Hepatic stellate cell (primary cell): ENCODE results near the gene TNFAIP6.

Experiments used
- DNase-seq: peaks from one replicate; pipeline ENCODE4 v3.0.0; 2011; ENCODE audit warnings: low spot score

TNFAIP6 gene

DNA sequence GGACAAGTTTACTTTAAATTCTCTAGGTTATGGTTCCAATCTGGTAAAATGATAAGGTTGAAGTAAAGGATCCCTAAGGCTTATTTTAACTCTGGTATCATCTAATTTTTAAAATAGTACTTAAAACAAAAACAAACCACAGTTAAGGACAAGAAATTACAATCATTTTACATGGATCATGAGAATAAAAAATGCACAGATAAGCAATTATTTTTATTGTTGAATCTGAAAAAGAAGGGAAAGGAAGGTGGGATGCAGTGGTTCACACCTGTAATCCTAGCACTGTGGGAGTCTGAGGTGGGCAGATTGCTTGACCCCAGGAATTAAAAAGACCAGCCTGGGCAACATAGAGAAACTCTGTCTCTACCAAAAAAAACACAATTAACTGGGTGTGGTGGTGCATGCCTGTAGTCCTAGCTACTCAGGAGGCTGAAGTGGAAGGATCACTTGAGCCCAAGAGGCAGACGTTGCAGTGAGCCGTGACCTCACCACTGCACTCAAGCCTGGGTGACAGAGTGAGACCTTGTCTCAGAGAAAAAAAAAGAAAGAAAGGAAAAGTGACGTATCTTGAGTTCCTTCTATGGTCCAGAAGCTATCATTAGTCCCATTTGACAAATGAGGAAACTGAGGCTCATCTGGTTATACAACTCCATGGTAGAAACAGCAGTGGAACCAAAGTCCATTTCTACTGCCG is 2.5 kb downstream of the TNFAIP6 start:
- no peak for DNase-seq

DNA sequence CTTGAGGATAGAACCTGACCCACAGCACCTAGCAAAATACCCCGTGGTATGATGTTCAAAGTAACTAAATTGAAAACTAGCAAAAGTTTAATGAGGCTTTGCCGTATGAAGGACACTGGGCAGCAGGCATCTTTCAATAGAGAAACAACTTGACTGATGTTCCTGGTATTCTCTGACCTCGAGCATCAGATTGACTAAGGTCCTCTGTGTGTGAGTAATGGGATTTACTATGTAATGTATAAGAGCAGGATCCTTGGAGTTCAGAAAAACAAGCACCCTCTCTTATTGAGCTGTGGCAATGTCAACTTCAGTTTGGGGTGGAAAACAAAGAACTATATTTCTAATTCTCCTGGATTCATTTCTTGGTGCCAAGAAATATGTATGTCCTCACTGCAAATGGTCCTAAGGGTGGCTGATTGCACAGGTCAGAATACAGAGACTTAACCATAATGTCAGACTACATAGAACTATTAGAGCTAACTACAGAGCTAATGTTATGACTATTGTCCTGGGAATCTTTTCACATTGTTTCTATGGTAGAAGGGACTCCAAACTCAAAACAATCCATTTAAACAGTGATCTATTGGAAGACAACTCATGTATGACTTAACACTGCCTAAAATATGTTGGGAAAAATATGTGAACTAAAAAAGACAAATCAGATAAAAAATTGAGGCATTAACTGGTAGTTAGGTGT is 4.4 kb downstream of the TNFAIP6 start:
- DNase-seq, result peak; percentile 46

DNA sequence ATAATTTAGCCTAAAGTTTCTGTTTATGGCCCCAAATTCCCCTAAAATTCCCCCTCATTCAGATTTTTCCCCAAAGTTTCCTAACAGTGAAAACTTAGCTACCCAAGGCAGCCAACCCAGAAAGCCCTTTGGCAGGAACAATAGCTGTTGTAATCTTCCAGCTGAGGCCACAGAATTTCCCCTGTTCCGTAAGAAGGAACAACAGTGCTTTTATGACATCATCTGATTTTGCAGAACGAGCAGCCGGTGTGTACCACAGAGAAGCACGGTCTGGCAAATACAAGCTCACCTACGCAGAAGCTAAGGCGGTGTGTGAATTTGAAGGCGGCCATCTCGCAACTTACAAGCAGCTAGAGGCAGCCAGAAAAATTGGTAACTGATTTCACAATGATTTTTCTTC is 6.3 kb downstream of the TNFAIP6 start:
- no peak for DNase-seq

DNA sequence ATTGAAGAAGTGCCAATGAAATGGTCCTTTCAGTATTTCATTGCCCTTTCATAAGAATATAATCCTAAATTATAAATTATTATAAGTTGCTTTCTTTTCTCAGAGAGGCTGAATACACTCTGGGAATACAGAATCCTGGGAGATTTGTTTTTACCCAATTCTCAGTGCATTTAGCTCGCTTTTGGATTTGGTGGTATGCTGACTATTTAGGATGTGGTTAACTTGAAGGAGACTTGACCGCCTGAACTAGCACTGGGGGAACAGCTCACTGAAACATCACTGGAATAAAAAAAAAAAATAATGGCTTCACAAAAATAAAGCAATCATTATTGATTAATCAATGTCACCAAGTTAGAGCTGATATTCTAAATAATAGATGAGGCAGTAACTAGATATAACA is 10.2 kb downstream of the TNFAIP6 start:
- DNase-seq, result peak; percentile 74

DNA sequence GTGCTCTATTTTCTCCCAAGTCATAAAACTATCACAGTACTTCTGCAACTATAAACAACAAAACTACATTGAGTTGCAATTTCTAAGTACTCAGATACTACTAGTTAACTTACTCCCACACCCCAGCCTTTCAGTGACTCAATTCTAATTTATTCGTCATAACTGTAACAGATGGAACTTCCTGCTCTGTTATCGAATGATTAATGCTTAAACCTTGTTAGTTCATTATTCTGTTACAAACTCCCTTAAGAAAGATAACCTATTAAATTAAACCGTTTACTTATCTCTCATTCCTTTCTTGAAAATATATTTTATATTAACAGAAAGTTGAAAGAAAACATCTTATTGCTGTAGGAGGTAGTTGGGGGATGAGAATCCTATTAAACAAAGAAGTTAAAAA is 17.0 kb downstream of the TNFAIP6 start:
- peak; percentile 57 for DNase-seq

DNA sequence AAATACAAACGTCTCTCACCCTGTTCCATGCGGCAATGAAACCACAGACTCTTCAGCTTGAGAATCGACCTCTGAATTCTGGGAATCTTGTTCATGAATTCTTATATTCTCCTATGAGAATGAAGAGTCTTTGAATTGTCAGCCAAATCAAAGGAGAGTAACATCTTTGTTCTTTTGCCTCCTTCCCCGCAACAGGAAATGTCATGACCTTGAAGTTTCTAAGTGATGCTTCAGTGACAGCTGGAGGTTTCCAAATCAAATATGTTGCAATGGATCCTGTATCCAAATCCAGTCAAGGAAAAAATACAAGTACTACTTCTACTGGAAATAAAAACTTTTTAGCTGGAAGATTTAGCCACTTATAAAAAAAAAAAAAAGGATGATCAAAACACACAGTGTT is 21.8 kb downstream of the TNFAIP6 start:
- DNase-seq, result no peak

DNA sequence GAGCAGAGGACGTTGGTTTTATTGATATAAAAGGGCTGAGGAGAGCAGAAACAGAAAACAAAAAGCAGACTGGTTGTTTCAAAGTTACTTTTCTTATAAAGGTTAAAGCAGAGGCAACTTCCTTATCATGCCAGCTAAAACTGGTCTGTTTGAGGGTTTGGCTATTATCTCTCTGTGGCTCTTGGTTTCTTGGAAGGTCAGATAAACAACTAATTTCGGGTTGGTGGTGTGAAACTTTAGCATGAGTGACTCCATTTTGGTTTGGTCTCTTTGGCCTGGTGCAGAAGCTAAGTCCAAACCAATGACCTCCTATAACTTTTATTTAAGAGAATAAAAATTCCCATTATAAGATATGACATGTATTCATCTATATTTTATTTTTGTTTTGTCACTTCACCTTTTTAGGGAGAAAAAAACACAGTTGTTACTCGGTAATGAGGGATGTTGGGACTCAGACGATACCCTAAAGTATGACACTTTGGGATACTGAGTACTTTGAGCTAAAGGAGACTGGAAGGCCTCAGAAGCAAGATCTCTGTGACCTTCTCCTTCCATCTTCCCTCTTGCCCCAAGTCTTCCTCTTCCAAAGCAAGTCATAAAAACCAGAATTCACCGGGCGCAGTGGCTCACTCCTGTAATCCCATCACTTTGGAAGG is 23.3 kb downstream of the TNFAIP6 start:
- no peak for DNase-seq

DNA sequence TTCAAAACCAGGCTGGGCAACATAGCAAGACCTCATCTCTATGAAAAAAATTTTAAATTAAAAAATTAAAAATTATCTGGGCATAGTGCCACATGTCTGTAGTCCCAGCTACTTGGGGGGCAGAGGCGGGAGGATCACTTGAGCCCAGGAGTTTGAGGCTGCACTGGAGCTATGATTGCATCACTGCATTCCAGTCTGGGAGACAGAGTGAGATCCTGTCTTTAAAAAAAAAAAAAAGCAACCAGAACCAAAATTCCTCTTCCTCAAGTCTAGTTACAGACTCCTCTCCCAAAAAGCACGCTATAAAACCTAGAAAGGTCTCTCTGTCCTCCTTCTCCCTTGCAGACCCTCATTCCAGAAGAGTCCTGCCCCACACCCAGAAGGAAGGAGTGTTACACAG is 23.9 kb downstream of the TNFAIP6 start:
- DNase-seq, result no peak

DNA sequence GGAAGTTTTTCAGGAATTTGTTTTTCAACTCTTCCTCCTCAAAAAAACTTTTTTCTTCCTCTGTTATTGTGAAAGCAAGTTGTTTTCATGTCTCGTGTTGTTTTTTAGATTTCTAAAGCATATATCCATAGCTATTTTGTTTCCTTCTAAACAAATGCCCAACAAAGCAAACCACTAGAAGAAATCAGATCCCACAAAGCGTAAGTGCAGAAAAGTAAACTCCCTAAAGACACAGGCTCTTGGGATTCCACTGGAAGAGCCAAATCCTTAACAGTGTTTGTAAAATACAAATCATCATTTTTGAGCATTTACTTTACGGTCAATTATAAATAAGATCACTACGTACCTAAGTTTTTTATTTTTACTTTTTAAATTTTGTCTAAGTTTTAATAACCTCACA is 30.6 kb downstream of the TNFAIP6 start:
- no peak for DNase-seq

DNA sequence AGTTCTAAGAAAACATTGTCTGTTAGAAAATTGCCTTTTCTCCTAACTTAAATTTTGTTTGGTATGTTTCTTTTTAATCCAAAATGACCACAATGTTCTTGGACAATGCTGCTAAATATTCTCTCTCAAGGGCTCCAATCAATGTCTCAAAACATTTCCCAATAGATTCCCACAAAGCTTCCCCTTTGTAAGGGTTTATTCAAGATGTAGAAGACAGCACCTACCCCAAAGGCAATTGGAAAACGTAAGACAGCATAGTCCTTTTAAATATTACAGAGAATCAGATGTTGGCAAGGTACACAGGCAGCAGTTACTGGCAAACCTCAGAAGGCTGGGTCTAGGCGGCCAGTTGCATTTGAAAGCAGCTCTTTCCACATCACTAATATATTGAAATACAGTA is 34.0 kb downstream of the TNFAIP6 start:
- no peak for DNase-seq

DNA sequence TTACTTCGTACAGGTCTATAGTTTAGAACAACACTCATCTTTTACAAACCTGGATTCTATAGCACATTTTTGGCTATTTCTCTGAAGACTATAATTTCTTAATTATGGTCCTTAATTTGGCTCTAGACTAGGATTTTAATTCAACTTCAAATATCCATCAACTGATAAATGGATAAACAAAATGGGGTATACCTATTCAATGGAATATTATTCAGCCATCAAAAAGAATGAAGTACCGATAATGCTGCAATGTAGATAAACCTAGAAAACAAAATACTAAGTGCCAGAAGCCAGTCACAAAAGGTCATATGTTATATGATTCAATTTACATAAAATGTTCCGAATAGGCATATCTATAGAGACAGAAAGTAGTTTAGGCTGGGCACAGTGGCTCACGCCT is 37.1 kb downstream of the TNFAIP6 start:
- DNase-seq, result no peak

DNA sequence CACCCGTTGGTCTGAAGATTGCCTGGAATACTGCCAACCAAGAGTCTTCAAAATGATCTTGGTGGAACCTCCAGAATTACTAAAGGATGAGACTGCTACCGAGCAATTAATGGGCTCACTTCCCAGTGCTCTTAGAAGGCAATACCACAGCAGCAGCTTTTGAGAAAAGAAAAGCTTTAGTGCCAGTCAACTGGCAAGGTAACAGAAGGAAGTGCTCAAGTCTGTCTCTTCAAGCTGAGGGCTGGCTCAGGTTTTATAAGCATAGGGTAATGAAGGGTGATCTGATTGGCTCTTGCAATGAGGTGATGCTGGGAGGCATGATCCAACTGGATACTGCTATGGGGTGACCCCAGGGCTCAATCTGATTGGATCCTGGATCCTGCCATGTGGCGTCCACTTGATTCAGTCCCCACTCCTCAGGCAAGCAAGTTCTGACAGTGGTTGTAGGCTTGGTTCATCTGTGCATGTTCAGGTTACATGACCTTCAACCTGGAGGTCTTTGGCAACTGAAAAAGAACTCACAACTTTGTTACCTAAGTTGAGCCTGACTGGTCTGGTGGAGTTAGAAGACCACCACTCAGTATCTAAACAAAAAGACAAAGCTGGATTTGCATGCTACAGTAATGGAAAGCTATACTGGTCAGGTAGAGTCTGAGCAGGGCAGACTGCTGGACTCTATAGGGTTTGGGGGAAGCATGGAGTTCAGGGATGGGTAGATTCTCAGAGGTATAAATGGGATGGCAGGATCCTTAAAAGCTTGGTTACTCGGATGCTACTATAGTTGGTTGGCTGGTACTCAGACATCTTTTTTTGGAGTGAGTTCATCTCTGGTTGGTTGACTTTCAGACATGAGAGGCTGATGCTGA is 38.4 kb downstream of the TNFAIP6 start:
- DNase-seq, result no peak

DNA sequence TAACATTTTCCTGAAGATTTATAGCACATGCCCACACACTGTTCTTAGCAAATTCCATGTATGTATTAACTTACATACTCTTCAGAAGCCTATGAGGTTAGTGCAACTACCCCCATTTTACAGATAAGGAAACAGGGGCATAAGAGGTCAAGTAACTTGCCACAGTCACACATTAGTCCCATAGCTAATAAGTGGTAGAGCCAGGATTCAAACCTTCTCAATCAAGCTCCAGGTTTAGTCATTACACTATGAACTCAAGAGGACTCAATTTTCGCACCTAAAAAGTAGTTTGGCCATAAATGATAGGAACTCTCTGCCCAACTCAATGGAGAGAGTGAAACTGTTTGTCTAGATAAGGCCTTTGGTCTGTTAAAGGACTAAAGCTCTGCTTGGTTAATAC is 42.6 kb downstream of the TNFAIP6 start:
- DNase-seq, result no peak

DNA sequence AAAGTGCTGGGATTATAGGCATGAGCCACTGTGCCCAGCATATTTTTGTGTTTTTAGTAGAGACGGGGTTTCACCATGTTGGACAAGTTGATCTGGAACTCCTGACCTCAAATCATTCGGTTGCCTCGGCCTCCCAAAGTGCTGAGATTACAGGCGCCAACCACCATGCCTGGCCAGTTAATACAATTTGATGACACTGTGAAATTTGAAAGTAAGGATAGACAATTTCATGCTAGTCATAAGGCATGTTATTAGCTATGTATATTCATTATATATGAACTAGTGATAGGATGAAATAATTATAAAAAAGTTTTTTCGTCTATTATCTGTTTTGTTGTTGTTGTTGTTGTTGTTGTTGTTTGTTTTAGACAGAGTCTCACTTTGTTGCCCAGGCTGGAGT is 43.8 kb downstream of the TNFAIP6 start:
- DNase-seq, result no peak

DNA sequence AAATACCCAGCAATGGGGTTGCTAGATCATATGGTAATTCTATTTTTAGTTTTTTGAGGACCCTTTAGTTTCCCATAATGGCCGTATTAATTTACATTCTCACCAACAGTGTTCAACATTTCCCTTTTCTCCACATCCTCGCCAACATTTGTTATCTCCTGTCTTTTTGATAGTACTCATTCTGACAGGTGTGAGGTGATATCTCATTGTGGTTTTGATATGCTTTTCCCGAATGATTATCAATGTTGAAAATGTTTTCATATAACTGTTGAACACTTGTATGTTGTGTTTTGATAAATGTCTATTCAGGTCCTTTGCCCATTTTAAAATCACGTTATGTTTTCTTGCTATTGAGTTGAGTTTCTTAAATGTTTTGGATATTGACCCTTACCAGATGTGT is 46.5 kb downstream of the TNFAIP6 start:
- no peak for DNase-seq

DNA sequence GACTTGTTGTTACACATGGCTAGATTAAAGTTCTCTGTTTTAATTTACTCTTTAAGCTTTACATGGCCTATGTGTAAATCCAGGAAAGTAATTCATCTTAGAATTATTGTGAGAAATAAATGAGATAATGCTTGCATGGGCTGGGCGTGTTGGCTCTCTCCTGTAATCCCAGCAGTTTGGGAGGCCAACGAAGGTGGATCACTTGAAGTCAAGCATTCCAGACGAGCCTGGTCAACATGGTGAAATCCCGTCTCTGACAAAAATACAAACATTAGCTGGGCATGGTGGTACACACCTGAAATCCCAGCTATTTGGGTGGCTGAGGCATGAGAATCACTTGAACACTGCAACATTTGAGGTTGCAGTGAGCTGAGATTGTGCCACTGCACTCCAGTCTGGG is 48.0 kb downstream of the TNFAIP6 start:
- no peak for DNase-seq

DNA sequence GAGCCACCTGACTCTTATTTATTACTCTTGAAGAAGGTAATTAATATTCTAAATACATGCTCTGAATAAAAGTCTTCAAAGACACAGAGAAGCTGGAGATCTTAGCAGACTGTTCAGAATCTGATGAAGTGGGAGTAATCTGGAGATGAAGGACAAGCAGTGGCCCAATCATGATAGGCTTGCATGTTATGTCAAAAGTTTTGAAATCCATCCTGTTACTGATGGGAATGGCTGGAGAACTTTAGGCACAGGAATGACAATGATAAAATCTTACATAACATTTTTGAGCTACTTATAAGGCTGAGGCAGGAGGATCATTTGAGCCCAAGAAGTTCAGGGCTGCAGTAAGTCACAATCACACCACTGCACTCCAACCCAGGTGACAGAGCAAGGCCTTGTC is 49.9 kb downstream of the TNFAIP6 start:
- no peak for DNase-seq

DNA sequence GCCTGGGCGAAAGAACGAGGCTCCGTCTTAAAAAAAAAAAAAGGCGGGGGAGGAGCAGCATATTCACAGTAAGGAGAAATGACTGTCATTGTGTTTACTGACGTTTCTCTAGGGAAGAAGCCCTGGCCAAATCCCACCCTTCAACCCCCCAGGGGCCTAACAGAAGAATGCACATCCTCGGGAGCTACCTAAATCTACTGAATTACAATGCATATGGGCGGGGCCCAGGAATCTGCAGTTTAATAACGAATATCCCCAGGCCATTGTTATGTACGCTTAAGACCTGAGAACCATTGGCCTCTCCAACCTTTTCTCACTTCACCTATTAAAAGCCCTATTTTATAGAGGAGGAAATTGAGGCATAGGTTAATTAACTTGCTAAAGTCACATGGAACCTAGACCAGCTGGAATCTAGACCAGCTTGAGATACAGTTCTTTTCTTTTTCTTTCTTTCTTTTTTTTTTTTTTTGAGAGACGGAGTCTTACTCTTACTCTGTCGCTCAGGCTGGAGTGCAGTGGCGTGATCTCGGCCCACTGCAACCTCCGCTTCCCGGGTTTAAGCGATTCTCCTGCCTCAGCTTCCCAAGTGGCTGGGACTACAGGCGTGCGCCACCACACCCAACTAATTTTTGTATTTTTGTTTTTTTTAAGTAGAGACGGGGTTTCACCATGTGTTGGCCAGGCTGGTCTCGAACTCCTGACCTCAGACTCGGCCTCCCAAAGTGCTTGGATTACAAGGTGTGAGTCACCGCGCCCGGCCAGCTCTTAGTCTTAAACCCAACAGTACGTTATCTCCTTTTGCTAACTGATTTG is 51.6 kb downstream of the TNFAIP6 start:
- DNase-seq, result no peak

DNA sequence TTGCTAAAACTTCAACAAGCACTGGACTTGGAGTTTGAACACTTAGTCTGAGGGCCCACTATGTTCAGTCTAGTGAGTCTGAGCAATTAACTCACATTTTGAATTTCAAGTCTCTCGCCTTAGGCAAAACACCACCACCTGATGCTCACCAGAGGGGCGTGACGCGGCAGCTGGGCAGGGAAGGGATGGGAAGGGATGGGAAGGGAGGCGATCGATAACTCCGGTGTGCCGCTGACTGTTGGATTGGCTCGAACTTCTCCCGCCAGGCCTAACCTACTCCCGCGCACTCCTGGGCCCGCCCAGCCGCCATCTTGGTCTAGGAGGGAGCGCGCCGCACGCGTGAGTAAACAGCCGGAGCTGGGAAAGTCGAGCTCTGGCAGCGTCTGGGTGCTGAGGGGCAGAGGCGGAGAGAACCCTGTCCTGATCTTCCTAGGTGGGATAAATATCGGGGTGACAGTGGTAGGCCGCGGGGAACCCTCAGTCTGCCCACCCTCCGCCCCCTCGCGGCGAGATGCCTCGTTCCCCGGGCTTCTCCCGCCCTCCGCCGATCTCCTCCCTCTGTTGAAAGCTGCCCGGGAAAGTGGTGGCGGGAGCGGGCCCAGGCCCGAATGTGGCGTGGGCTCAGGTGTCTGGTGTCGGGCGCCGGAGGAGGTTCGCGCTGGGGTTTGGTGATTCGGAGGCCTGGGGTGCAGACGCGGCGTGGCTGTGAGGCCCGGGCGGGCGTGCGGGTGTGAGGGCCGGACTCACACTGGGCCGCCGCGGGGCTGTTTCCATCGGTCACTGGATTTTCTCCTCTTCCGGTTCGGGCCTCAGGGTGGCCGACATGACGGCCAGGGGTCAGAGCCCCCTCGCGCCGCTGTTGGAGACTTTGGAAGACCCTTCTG is 52.5 kb downstream of the TNFAIP6 start, which contains the start of gene RIF1:
Gene RIF1 (plus strand): TSS at position 302 of the 884 bp plus-strand sequence. CDS start 522 bp downstream, at position 824.
- peak; percentile 88 for DNase-seq

DNA sequence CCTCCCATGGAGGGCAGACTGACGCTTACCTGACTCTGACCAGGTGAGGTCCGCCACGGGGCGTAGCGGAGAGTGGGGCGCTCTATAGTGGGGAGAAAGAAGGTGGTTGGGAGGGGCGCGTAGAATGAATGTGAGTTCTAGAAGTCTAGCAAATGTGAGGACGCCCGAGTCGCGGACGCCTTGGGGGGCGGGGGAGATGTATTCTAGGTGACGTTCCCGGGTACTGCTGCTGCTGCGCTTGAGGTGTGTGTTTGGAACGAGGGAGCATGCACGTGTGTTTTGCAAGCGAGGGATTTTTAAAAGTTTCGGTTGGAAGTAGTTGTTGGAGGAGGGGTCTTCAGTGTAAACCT is 53.1 kb downstream of the TNFAIP6 start:
- peak; percentile 19 for DNase-seq

DNA sequence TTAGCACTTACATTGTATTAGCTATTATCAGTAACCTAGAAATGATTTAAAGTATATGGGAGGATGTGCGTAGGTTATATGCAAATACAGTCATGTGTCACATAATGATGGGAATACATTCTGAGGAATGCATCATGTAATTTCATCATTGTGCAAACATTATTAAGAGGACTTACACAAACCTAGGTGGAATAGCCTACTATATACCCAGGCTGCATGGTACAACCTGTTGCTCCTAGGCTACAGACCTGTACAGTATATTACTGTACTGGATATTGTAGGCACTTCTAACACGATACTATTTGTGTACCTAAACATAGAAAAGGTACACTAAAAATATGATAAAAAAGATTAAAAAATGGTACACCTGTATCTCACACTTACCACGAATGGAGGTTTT is 60.3 kb downstream of the TNFAIP6 start:
- no peak for DNase-seq
